ENCODE results near the gene EXOC6B. TPM values are rescaled to one million over a fixed set of nuclear protein-coding genes. Genes with fewer than 3 reads are reported as not detected.

EXOC6B gene
- total RNA-seq, 2 experiments from 2014 or later = 6.2 to 8.3 TPM

DNA sequence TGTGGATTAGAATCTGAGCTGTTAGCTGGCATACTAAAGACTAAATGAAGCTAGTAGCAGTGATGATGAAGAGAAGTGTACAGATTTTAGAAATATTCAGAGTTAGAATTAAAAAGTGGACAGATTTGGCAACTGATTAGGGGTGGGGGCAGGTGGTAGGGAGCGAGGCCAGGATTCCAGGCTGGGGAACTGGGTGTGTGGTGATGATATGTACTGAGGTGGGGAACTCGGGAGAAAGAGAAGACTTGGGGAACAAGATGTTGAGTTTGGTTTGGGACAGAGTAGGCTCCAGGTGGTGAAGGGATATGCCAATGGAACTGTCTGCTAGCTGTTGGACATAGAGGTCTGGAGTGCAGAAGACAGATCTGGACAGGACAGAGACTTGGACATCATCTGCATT, 669.0 kb downstream of the EXOC6B start:
- no peaks in the 10 kb centered on the region for H3K9me3 Mint-ChIP-seq
- H3K27ac Mint-ChIP-seq = no peak overlapping the region
- DNase-seq (no peak), ATAC-seq (no peak)
- TF ChIP-seq, protein P1, sequence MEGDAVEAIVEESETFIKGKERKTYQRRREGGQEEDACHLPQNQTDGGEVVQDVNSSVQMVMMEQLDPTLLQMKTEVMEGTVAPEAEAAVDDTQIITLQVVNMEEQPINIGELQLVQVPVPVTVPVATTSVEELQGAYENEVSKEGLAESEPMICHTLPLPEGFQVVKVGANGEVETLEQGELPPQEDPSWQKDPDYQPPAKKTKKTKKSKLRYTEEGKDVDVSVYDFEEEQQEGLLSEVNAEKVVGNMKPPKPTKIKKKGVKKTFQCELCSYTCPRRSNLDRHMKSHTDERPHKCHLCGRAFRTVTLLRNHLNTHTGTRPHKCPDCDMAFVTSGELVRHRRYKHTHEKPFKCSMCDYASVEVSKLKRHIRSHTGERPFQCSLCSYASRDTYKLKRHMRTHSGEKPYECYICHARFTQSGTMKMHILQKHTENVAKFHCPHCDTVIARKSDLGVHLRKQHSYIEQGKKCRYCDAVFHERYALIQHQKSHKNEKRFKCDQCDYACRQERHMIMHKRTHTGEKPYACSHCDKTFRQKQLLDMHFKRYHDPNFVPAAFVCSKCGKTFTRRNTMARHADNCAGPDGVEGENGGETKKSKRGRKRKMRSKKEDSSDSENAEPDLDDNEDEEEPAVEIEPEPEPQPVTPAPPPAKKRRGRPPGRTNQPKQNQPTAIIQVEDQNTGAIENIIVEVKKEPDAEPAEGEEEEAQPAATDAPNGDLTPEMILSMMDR (IDR thresholded peaks at IDR 0.05) = no peak
- H3K4me3 Mint-ChIP-seq = no peak overlapping the region
- H3K36me3 Mint-ChIP-seq (ENCODE audit: low read depth) = no peaks in the 10 kb centered on the region
- CTCF ChIA-PET = interaction anchor here (1.7 to 1.8 kb wide), 2 partner anchors 20 to 233 kb away, joined by 5 to 6 read pairs; no protein-coding TSS in a partner anchor
- H3K4me1 Mint-ChIP-seq (ENCODE audit: low read depth) = no peaks in the 10 kb centered on the region
- intact Hi-C loops (cut with micrococcal nuclease) = no loop called here
- H3K27me3 Mint-ChIP-seq = peaks cover 19% of the 10 kb centered on the region
- POLR2A ChIA-PET = interaction anchor here (1.3 kb wide), 1 partner anchor 76 kb away, joined by 3 read pairs; no protein-coding TSS in a partner anchor

DNA sequence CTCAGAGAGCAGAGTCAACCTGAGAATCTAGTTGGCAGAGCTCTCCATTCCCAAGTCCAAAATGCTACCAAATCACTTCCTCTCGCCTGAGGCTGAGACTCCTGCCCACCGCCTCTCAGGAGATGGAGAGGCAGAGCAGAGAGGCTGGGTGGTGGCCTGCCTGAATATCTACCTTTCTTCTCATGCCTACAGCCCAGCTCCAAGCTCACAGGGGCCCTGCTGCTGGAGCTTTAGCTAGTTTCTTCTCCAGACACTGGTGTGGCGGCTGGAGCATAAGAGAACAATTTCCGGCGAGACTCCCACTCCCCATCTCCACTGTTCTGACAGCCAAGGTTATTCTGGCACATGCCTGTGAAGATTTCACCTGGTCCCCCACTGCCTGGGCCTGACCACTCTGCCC, 670.1 kb downstream of the EXOC6B start:
- intact Hi-C loops (cut with micrococcal nuclease) = no loop called here
- DNase-seq = no peak
- Mint-ChIP-seq H3K27ac (no peak overlapping the region), H3K4me1 (ENCODE audit: low read depth) (no peaks in the 10 kb centered on the region), H3K9me3 (no peaks in the 10 kb centered on the region), H3K27me3 (peaks cover 27% of the 10 kb centered on the region), H3K4me3 (no peak overlapping the region), H3K36me3 (ENCODE audit: low read depth) (no peaks in the 10 kb centered on the region)
- CTCF ChIA-PET = interaction anchor here (1.7 to 1.8 kb wide), 2 partner anchors 18 to 232 kb away, joined by 5 to 6 read pairs; no protein-coding TSS in a partner anchor
- ATAC-seq = no peak
- TF ChIP-seq, protein P1 (IDR thresholded peaks at IDR 0.05) = no peak
- POLR2A ChIA-PET = no interaction called here

DNA sequence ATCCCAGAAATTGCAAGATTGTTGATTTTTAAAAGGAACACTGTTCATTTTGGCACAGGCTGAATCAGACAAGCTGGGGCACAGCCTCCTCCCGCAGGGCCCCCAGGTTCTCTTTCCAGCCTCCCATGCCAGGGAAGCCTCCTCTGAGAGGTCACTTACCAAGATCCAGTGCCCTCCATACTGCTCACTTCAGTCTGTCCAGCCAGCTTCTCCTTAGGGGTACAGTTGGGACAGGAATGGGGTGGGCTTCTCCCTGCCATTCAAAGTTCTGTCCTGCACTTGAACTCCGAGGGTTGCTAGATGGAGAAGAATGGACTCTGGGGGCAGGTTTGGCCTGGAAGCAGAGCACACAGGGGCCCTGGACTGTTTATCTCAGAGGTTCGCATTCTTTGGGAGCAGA, 670.7 kb downstream of the EXOC6B start:
- Mint-ChIP-seq H3K9me3 (no peaks in the 10 kb centered on the region), H3K4me3 (no peak overlapping the region), H3K36me3 (ENCODE audit: low read depth) (no peaks in the 10 kb centered on the region), H3K27ac (no peak overlapping the region), H3K4me1 (ENCODE audit: low read depth) (peaks cover 2% of the 10 kb centered on the region), H3K27me3 (peaks cover 27% of the 10 kb centered on the region)
- intact Hi-C loops (cut with micrococcal nuclease) = no loop called here
- DNase-seq (no peak), ATAC-seq (no peak)
- TF ChIP-seq, protein P1 (IDR thresholded peaks at IDR 0.05) = no peak
- ChIA-PET POLR2A (no interaction called here), CTCF (no interaction called here)

DNA sequence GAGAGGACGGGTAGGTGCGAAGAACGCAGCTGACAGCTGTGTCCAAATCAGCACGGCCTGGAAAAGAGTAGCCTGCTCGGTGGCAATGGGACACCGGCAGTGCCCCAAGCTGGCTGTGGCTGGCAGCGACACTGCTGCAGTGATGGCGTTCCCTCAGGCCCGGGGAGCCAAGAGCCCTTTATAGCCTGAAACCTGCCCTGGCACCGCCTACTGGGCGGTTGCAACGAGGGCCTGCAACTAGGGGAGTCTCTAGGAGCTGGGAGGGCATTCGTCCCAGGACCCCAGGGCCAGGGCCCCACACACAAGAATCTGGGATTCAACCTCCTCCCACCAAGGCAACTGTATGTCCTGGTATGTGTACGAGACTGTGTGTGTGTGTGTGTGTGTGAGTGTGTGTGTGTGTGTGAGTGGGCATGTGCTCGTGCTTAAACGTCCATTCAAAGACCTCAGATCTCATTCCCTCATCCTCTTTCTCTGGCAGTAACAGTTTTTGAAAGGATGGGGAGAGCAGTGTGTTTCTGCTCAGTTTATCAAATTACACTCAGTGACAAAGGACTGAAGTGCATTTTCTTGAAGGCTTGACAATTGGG, 671.4 kb downstream of the EXOC6B start:
- intact Hi-C loops (cut with micrococcal nuclease) = loop anchor here (5.0 kb wide), 2 partner anchors 423 to 607 kb away; no protein-coding TSS in a partner anchor

DNA sequence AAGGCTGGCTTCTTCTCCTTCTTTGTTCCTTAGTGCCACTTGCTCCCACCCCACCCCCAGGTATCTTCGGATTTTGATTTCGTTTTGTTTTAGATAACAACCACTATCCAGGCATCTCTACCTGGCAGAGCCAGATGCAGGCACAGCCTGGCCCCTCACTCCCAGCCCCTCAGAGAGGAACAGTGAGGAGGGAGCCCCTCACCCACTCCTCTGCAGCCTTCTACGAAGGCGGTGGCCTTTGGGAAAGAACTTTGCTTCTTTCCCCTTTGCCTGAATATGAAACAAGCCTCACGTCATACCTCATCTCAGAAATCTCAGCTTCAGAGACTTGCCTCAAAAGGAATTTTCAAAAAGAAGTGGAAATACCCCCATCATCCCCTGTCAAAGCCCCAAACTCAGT, 671.9 kb downstream of the EXOC6B start:
- Mint-ChIP-seq H3K4me3 (no peak overlapping the region), H3K27me3 (peaks cover 36% of the 10 kb centered on the region), H3K9me3 (no peaks in the 10 kb centered on the region), H3K36me3 (ENCODE audit: low read depth) (no peaks in the 10 kb centered on the region), H3K4me1 (ENCODE audit: low read depth) (peaks cover 14% of the 10 kb centered on the region), H3K27ac (no peak overlapping the region)
- intact Hi-C loops (cut with micrococcal nuclease) = loop anchor here (5.0 kb wide), 2 partner anchors 423 to 607 kb away; no protein-coding TSS in a partner anchor
- ATAC-seq (no peak), DNase-seq (no peak)
- ChIA-PET CTCF (interaction anchor here (4.4 kb wide), 1 partner anchor 230 kb away, joined by 55 read pairs; no protein-coding TSS in a partner anchor), POLR2A (no interaction called here)
- TF ChIP-seq, protein P1 (IDR thresholded peaks at IDR 0.05) = no peak

More for the DNA sequence above, 671.4 kb downstream of the EXOC6B start:
- ChIA-PET POLR2A (no interaction called here), CTCF (no interaction called here)
- ATAC-seq (no peak), DNase-seq (no peak)
- peaks cover 8% of the 10 kb centered on the region for H3K4me1 Mint-ChIP-seq (ENCODE audit: low read depth)
- TF ChIP-seq, protein P1 (IDR thresholded peaks at IDR 0.05) = no peak
- no peak overlapping the region for H3K27ac Mint-ChIP-seq
- no peak overlapping the region for H3K4me3 Mint-ChIP-seq
- peaks cover 30% of the 10 kb centered on the region for H3K27me3 Mint-ChIP-seq
- no peaks in the 10 kb centered on the region for H3K9me3 Mint-ChIP-seq
- H3K36me3 Mint-ChIP-seq (ENCODE audit: low read depth) = no peaks in the 10 kb centered on the region

All from activated CD8-positive, alpha-beta T cell treated with anti-CD3 and anti-CD28 coated beads for 36 hours (primary cell).